ENCODE data around the gene DOCK9. TPM values are rescaled to one million over a fixed set of nuclear protein-coding genes. Genes with fewer than 3 reads are reported as not detected.

The DOCK9 gene
- total RNA-seq, 2 donors from 2014 or later, result 58.6 to 102 TPM

GRCh38 chr13:99008577-99008976 is 30.7 kb upstream of the DOCK9 start:
- H3K27ac ChIP-seq, result no peak overlapping the region
- H3K27me3 ChIP-seq (replicated peaks; ENCODE audit: insufficient read depth), result no peaks in the 10 kb centered on the region
- H3K9me3 ChIP-seq, result no peaks in the 10 kb centered on the region
- H3K4me3 ChIP-seq, result no peak overlapping the region
- no peaks in the 10 kb centered on the region for H3K36me3 ChIP-seq
- TF ChIP-seq CTCF (IDR thresholded peaks at IDR 0.05), result no peak
- H3K4me1 ChIP-seq (ENCODE audit: control insufficient read depth in 1 of 2, low read depth in 2 of 2), result peaks cover 5 to 6% of the 10 kb centered on the region in 2 donors
- DNase-seq (ENCODE audit: low spot score), result no peak
- no peak for ATAC-seq (ENCODE audit: insufficient number of reproducible peaks, low FRiP score, low read depth)

GRCh38 chr13:99007414-99007986 is 29.6 kb upstream of the DOCK9 start:
- no peaks in the 10 kb centered on the region for H3K9me3 ChIP-seq
- H3K27ac ChIP-seq, result no peak overlapping the region
- no peak overlapping the region for H3K4me3 ChIP-seq
- no peak for DNase-seq (ENCODE audit: low spot score)
- H3K4me1 ChIP-seq (ENCODE audit: control insufficient read depth in 1 of 2, low read depth in 2 of 2), result peaks cover 5 to 6% of the 10 kb centered on the region in 2 donors
- no peaks in the 10 kb centered on the region for H3K36me3 ChIP-seq
- no peak for ATAC-seq (ENCODE audit: insufficient number of reproducible peaks, low FRiP score, low read depth)
- no peak for TF ChIP-seq CTCF (IDR thresholded peaks at IDR 0.05)
- H3K27me3 ChIP-seq (replicated peaks; ENCODE audit: insufficient read depth), result no peaks in the 10 kb centered on the region

- Histone ChIP-seq H3K4me1 (ENCODE audit: control insufficient read depth in 1 of 2, low read depth in 2 of 2) (peaks cover 5 to 9% of the 10 kb centered on the region in 2 donors), H3K4me3 (no peak overlapping the region), H3K36me3 (no peaks in the 10 kb centered on the region), H3K27ac (no peak overlapping the region), H3K27me3 (replicated peaks; ENCODE audit: insufficient read depth) (no peaks in the 10 kb centered on the region), H3K9me3 (no peaks in the 10 kb centered on the region)
- ATAC-seq (ENCODE audit: insufficient number of reproducible peaks, low FRiP score, low read depth) (no peak), DNase-seq (ENCODE audit: low spot score) (no peak)
- no peak for TF ChIP-seq CTCF (IDR thresholded peaks at IDR 0.05)
Measured at GRCh38 chr13:99005609-99006008, 27.7 kb upstream of the DOCK9 start.

- no peak for TF ChIP-seq CTCF (IDR thresholded peaks at IDR 0.05)
- DNase-seq (ENCODE audit: low spot score), result no peak
- Histone ChIP-seq H3K9me3 (no peaks in the 10 kb centered on the region), H3K27me3 (replicated peaks; ENCODE audit: insufficient read depth) (no peaks in the 10 kb centered on the region), H3K36me3 (no peaks in the 10 kb centered on the region), H3K27ac (no peak overlapping the region), H3K4me1 (ENCODE audit: control insufficient read depth in 1 of 2, low read depth in 2 of 2) (peaks cover 5 to 16% of the 10 kb centered on the region in 2 donors), H3K4me3 (no peak overlapping the region)
- ATAC-seq (ENCODE audit: insufficient number of reproducible peaks, low FRiP score, low read depth), result no peak
Measured at GRCh38 chr13:99004978-99005377, 27.1 kb upstream of the DOCK9 start.

- DNase-seq (ENCODE audit: low spot score), result no peak
- ATAC-seq (ENCODE audit: insufficient number of reproducible peaks, low FRiP score, low read depth), result no peak
Measured at GRCh38 chr13:99003851-99004471, 26.1 kb upstream of the DOCK9 start.

More at GRCh38 chr13:99003851-99004471, 26.1 kb upstream of the DOCK9 start:
- peaks cover 8 to 26% of the 10 kb centered on the region in 2 donors for H3K4me1 ChIP-seq (ENCODE audit: control insufficient read depth in 1 of 2, low read depth in 2 of 2)
- H3K36me3 ChIP-seq, result no peaks in the 10 kb centered on the region
- TF ChIP-seq CTCF (IDR thresholded peaks at IDR 0.05), result no peak
- H3K9me3 ChIP-seq, result no peaks in the 10 kb centered on the region
- no peaks in the 10 kb centered on the region for H3K27me3 ChIP-seq (replicated peaks; ENCODE audit: insufficient read depth)
- H3K27ac ChIP-seq, result no peak overlapping the region
- no peak overlapping the region for H3K4me3 ChIP-seq
